Adipose tissue (tissue), 3 donors: Measurements from ENCODE around the gene PES1. TPM values are rescaled to one million over a fixed set of nuclear protein-coding genes. Genes with fewer than 3 reads are reported as not detected.
"Not testable (repeated sequence)": the region's sequence is repeated elsewhere in the genome, so short reads cannot be mapped to it uniquely, and the experiment has no call there.

ENCODE experiments used
- H3K27ac ChIP-seq: one replicate; pipeline ENCODE4 v1.5.1; 2013; ENCODE audit warnings: low read depth, low read length
- WGBS, 3 donors: extraction: QIAGEN DNeasy Blood & Tissue Kit; methylation state at CpG; one replicate each; pipeline ENCODE4 v1.1.7; 2013; 5-methylcytosine and 5-hydroxymethylcytosine counted together
- polyA plus RNA-seq, 3 donors: library from polyadenylated mRNA; stranded (reverse); fragments of 200-250 nt; gene quantifications; one replicate each; pipeline ENCODE4 v1.2.3, GENCODE V29; 2013
- donor health status: healthy with polysubstance abuse.
- donor health status: Bipolar disorder and iron deficiency.
- donor health status: healthy.

Gene PES1
- polyA plus RNA-seq, 3 donors: 45.1 to 56.0 (median 45.8) TPM

DNA sequence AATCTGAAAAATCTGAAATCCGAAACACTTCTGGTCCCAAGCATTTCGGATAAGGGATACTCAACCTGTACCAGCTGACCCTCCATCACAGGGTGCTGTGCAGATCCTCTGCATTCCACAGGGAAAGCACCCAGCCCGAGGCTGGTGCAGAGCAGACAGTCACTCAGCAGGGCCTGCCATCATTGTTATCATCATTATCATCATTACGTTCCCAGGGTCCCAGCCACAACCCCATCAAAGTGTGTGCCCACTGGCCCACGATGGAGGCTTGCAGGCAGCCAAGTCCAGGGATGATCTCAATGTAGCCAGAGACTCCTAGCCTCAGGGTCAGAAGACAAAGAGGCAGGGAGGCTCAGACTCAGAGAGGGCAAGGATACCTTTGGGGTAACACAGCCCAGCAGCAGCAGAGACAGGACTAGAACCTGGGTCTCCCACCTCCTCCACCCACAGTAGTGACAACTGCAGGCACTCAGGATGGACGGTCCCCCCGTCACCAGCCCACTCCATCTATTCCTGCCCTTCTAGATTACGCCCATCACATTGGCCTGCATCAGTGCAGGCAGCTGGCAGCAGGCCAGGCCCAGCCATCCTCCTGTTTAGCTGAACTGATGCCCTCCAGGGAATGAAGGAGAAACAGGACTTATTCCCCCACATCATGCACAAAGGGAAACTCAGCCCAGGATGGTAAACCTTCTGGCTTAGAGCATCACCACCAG, 27.5 kb downstream of the PES1 start:
- WGBS, 3 donors: 76 to 81% (median 77%) methylated on average over 8 of the region's 8 CpGs
- H3K27ac ChIP-seq: no peak overlapping the region

DNA sequence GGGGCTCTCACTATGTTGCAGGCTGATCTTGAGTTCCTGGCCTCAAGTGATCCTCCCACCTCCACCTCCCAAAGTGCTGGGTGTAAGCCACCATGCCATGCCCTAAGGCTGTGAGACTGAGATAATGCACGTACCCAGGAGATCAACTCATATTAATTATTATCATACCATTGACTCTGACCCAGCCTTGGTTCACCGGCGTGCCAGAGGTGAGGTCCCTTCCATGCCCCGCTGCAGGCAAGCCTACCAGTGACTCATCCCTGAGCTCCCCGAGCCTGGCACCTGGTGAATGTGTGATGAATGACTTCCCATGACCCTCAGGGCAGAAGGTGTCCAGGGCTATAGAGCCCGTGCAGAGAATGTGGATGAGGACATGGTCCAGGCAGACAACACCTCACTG, 29.3 kb downstream of the PES1 start:
- WGBS, 3 donors: 76 to 81% (median 78%) methylated on average over 6 of the region's 6 CpGs
- no peak overlapping the region for H3K27ac ChIP-seq

DNA sequence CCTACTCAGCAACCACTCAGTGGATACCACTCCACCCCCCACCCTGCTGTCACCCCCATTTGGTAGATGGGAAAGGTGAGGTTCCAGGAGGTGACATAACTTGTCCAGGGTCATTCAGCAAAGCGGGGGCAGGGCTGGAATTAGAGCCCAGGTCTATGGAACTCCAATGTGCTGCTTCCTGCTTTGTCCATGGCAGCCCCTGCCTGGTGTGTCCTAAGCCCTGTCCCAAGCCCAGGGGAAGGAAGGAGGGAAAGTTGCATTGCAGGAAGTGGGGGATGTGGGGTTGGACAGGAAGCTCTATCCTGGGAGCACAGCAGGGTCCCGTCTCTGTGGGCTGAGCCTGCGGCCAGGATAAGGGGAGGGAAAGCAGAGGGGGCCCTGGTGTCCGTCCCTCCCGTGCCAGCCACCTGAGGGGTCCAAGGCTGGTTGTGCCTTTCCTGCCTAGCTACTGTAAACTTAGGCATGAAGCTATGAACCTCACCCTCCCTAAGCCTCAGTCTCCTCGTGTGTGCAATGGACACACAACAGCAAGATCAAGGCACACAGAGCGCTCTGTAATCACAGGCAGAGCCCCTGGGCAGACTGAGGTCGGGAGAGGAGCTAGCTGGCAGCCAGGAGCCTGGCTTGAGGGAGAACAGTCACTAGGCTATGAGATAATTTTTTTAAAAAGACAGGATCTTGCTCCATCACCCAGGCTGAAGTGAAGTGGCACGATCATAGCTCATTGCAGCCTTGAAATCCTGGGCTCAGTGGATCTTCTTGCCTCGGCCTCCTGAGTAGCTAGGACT, 30.1 kb downstream of the PES1 start:
- H3K27ac ChIP-seq: no peak overlapping the region
- WGBS, 3 donors: 56 to 77% (median 60%) methylated on average over 10 of the region's 10 CpGs

DNA sequence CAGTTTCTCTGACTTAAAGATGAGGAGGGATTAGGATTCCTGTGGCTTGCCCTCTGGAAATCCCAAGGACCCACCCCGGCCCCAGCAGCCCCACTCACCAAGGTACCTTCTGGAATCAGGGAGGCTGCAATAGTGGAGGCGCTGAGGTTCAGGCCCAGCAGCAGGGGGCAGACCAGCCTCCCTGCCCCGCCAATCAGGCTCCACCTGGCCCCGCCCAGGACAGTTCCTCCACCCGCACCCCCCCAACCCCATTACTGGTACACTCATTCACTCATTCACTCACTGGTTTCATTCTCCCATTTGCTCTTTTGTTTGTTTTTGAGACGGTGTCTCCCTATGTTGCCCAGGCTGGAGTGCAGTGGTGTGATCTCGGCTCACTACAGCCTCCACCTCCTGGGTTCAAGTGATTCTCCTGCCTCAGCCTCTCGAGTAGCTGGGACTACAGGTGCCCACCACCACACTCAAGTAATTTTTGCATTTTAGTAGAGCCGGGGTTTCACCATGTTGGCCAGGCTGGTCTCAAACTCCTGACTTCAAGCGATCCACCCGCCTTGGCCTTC, 31.0 kb downstream of the PES1 start:
- not testable (repeated sequence) for H3K27ac ChIP-seq
- WGBS, 3 donors: 88 to 89% (median 89%) methylated on average over 11 of the region's 11 CpGs

DNA sequence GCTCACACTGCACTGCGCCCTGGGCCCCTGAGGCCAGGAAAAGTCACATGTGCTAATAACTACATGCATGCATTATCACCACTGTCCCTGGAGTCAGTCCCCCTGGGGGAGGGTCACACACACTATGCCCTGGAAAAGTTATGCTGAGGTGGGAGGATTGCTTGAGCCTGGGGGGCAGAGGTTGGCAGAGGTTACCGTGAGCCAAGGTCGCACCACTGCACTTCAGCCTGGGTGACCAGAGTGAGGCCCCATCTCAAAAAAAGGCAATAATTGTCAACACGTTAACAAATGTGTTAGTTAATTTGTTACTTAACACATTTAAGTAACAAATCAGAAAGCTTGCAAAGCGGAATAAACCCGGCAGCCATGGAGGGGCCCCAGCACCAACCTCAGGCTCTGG, 31.8 kb downstream of the PES1 start:
- no peak overlapping the region for H3K27ac ChIP-seq
- WGBS, 3 donors: 51 to 78% (median 73%) methylated on average over 6 of the region's 6 CpGs

DNA sequence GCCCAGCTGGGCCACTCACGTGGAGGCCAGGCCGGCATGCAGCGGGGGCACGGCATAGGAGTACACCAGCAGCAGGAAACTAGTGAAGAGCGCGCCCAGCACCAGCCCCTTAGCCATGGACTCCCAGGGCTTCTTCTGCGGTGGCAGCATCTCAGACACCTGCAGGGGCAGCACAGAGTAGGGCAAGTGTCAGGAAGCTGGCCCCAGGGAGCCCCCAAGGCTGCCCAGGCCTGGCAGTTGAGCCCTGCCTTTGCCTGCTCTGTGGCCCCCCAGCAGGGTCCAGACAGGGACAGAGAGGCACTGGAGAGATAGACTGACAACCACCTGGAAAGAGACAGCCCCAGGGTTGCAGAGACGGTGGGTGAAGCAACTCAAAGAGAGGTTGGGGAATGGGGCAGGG, 34.5 kb downstream of the PES1 start:
- WGBS, 3 donors: 75 to 85% (median 83%) methylated on average over 8 of the region's 8 CpGs
- no peak overlapping the region for H3K27ac ChIP-seq

DNA sequence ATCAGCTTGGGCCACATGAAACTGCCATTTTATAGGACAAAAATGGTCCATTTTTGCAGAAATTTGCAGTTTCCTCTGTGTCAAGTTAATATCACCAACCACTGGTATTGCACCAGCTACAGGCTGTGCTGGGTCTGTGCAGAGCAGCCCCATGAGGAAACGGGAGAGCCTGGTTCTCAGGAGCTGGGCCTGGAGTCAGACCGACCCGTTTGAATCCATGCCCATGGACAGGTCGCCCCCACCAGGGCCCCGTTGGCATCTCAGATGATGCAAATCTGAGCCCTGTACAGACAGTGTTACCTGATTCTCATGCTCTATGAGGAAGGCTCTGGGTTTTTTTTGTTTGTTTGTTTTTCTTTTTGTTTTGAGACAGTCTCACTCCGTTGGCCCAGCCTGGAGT, 35.3 kb downstream of the PES1 start:
- 62 to 76% (median 70%) methylated on average over 6 of the region's 6 CpGs for WGBS, 3 donors
- H3K27ac ChIP-seq: no peak overlapping the region

DNA sequence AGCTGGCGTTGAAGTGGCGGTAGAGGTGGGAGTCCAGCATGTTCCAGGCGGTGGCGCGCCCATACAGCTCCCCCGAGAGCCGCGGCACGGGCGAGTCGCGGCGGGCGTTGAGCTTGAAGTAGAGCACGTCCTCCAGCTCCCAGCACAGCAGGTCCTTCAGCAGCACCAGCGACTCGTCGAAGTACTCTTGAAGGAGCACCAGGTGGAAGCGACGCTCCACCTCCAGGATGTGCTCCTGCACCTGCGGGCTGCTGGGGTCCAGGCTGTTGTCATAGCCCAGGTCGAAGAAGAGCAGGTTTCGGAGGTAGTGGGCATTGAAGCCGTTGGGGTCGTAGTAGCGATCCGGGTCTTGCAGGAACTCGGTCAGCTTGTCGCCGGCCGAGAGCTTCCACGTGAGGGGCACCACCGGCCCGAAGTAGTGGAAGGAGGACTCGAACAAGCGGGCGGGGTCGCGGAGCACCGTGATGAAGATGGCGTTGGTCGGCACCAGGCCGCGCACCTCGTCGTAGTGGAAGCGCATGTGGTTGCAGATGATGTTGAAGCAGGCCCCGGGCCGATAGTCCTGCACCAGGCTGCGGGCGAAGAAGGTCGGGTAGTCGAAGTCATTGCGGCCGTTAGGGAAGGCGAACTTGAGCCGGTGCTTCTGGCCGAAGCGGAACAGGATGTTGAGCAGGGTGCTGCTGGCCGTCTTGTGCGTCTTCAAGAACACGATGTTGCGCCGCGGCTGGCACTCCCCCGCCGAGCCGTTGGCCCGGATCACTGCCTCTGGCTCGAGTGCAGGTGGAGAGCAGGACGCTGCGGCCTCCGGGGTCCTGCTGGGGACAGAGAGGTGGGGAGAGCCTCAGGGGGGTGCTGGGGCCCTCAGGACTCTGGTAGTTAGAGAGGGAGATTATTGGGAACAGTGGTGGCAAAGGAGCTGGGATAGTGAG, 36.2 kb downstream of the PES1 start:
- no peak overlapping the region for H3K27ac ChIP-seq
- WGBS, 3 donors: 94 to 96% (median 95%) methylated on average over 70 to 73 of the region's 73 CpGs

DNA sequence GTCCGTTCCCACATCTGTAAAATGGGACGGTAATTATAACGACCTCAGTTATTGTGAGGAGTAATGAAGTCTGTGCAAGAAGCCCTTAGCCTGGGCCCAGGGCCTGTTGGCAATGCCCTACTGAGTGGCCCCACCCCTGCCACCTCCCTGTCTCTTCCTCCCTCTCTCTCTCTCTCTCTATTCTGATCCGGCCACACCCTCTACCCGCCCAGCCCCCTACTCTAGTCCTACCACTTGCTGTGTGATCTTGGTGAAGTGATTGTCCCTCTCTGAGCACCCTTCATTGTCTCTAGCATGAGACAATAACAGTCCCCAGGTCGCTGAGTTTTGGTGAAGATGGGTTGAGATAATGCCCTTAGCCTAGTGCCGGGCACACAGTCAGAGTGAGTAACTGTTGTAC, 37.7 kb downstream of the PES1 start:
- H3K27ac ChIP-seq: no peak overlapping the region
- WGBS, 3 donors: 83 to 90% (median 84%) methylated on average over 7 of the region's 7 CpGs

DNA sequence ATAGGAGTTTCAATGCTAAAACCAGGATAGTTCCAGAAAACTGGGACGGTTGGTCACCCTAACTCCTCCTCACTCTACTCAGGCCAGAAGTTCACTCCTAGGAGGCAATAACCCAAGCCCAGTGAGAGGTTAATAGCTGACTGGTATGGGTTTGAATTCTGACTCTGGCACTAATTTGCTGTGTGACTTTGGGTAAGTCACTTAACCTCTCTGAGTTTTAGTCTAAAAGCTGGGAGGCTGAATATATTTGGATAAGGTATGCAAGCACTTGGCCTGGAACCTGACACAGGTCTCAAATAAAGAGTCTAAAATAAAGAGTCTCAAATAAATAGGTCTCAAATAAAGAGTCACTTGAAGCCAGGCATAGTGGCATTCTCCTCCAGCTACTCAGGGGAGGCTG, 39.0 kb downstream of the PES1 start:
- 0 to 62% (median 33%) methylated on average over 1 of the region's 1 CpG for WGBS, 3 donors
- no peak overlapping the region for H3K27ac ChIP-seq

DNA sequence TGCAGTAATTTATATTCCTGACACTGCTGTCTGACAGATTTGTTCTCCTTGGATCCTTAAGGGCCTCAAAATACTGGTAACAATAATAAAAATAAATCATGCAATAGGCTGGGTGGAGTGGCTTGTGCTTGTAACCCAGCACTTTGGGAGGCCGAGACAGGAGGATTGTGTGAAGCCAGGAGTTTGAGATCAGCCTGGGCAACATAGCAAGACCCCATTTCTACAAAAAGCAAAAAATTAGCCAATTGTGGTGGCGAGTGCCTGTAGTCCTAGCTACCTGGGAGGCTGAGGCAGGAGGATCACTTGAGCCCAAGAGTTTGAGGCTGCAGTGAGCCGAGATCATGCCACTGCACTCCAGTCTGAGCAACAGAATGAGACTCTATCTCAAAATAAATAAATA, 39.9 kb downstream of the PES1 start:
- H3K27ac ChIP-seq: not testable (repeated sequence)
- WGBS, 3 donors: 94 to 99% (median 94%) methylated on average over 3 of the region's 3 CpGs

DNA sequence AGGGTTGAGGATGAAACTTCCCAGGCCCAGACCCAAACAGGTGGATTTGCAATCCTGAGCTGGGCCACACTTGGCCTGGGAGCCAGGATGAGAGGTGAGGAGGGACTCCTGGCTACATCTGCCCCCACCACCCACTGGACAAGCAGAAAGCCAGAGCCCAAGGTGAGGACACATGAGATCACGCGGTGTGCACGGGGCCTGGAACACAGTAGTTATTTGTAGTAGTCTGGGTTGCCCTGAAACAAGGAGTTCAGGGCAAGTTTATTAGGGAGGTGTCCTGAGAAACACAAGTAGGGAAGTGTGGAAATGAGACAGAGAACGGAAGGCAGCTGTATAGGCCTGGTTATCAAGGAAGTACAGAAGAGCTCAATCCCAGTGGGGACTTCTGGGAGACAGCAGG, 44.5 kb downstream of the PES1 start:
- H3K27ac ChIP-seq: no peak overlapping the region
- WGBS, 3 donors: 88 to 92% (median 92%) methylated on average over 4 of the region's 4 CpGs

DNA sequence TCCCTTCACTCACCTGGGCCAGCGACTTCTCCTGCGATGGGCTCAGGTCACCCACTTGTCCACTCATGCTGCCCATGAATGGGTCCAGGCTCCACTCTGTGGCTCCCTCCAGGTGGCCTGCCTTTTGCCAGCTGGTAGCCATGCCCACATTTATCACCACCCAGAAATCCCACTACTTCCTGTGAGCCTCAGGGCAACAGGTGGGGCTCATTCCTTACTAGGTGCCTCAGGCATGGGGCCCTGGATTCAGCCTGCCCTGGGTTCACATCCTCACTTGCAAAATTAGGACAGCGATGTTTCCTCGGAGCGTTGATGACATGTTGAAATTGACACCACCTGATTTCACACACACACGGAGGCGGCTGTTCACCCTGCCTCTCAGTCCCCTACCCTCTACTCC, 45.1 kb downstream of the PES1 start, which contains the start of gene SEC14L6:
TSS of gene SEC14L6 (minus strand) at position 126 of the 400 bp plus-strand sequence. CDS start at position 67, 59 bp downstream.
- no peak within 1 kb of the TSS for H3K27ac ChIP-seq
- 86 to 92% (median 89%) methylated on average over 7 of the region's 7 CpGs for WGBS, 3 donors

DNA sequence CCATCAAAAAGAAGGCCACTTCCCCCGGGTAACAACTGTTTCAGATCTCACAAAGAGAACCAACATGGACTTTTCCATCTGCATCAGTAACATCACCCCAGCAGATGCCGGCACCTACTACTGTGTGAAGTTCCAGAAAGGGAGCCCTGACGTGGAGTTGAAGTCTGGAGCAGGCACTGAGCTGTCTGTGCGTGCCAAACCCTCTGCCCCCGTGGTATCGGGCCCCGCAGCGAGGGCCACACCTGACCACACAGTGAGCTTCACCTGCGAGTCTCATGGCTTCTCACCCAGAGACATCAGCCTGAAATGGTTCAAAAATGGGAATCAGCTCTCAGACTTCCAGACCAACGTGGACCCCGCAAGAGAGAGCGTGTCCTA, 48.9 kb downstream of the PES1 start:
- 74 to 82% (median 79%) methylated on average over 12 of the region's 12 CpGs for WGBS, 3 donors
- H3K27ac ChIP-seq: no peak overlapping the region

DNA sequence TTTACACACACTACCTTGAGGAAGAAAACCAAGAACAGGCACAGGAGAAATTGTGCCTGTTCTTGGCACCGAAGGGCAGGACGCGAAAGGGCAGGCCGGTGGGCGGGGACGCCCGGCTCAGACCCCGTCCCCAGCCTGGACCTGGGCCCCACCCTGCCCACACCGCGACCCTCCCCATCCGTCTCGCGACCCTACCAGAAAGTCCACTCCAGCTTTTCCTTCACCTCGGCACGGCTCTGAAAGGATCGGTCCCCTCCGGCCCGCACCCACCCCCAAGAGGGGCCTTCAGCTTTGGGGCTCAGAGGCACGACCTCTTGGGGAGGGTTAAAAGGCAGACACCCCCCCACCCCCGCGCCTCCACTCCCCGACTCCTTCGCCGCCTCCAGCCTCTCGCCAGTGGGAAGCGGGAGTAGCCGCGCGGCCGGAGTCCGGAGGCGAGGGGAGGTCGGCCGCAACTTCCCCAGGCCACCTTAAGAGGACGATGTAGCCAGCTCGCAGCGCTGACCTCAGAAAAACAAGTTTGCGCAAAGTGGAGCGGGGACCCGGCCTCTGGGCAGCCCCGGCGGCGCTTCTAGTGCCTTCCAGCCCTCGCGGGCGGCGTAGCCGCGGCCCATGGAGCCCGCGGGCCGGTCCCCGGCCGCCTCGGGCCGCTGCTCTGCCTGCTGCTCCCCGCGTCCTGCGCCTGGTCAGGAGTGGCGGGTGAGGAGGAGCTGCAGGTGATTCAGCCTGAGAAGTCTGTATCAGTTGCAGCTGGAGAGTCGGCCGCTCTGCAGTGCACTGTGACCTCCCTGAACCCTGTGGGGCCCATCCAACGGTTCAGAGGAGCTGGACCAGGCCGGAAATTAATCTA, 49.5 kb downstream of the PES1 start:
- 4% methylated on average over 49 to 64 of the region's 64 CpGs for WGBS, 3 donors
- no peak overlapping the region for H3K27ac ChIP-seq

DNA sequence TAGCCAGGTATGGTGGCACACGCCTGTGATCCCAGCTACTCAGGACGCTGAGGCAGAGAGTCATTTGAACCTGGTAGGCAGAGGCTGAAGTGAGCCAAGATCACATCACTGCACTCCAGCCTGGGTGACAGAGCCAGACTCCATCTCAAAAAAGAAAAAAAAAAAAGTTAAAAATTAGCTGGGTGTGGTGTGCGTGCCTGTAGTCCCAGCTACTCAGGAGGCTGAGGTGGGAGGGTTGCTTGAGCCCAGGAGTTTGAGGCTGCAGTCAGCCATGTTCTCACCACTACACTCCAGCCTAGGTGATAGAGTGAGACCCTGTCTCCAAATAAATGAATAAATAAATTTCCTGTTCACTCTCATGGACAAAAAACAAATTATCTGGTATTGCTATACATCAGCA, 50.2 kb downstream of the PES1 start:
- 63 to 92% (median 80%) methylated on average over 3 of the region's 3 CpGs for WGBS, 3 donors
- H3K27ac ChIP-seq: not testable (repeated sequence)

DNA sequence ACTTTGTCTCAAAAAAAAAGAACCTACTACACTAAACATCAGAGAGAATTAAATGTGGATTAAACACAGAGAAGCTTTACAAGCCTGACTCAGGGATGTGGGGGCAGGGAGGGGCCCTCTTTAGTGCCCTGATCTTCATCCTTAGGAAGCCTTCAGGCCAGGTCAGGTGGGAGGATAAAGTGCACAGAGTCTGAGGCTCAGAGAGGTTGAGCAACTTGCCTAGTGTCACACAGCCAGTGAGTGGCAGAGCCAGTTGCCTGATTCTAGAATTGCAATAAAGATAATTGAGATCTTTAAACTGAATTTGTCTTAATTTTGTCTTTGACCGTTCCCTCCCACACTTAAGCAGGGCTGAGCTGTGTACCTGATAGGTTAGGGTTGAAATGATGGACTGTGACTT, 52.3 kb downstream of the PES1 start:
- WGBS, 3 donors: 92 to 100% (median 96%) methylated on average over 1 of the region's 1 CpG

DNA sequence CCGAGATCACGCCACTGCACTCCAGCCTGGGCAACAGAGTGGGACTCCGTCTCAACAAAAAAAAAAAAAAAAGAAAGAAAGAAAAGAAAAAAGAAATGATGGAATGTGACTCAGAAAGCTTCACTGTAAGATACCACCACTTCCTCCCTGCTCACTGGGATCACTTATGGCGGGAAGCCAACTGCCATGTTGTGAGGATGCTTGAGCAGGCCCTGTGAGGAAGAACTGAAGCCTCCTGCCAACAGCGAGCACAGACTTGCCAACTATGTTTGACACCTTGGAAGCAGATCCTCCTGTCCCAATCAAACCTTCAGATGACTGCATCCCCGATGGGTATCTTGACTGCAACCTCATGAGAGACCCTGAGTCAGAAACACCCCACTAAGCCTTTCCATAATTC, 53.4 kb downstream of the PES1 start:
- H3K27ac ChIP-seq: no peak overlapping the region
- WGBS, 3 donors: 82 to 92% (median 84%) methylated on average over 6 of the region's 6 CpGs

More for the DNA sequence above, 52.3 kb downstream of the PES1 start:
- no peak overlapping the region for H3K27ac ChIP-seq
